ENCODE measurements around the gene ZIC2.

- TF ChIP-seq POLR2AphosphoS5 (IDR thresholded peaks at IDR 0.05; ENCODE audit: low read depth, low read length) (no peak), REST (IDR thresholded peaks at IDR 0.05; ENCODE audit: insufficient read depth in 1 of 2, low read depth in 2 of 2, low read length in 2 of 2) (no peak), SIN3A (IDR thresholded peaks at IDR 0.05; ENCODE audit: borderline replicate concordance, insufficient read depth, low read length) (no peak), TAF1 (IDR thresholded peaks at IDR 0.05; ENCODE audit: borderline replicate concordance, insufficient read depth, low read length) (no peak)
Measured at GRCh38 chr13:99990126-99990977, 8.8 kb downstream of the ZIC2 start.

Measured in PFSK-1 (cell line).